ENCODE results near the gene TIAL1.

DNA sequence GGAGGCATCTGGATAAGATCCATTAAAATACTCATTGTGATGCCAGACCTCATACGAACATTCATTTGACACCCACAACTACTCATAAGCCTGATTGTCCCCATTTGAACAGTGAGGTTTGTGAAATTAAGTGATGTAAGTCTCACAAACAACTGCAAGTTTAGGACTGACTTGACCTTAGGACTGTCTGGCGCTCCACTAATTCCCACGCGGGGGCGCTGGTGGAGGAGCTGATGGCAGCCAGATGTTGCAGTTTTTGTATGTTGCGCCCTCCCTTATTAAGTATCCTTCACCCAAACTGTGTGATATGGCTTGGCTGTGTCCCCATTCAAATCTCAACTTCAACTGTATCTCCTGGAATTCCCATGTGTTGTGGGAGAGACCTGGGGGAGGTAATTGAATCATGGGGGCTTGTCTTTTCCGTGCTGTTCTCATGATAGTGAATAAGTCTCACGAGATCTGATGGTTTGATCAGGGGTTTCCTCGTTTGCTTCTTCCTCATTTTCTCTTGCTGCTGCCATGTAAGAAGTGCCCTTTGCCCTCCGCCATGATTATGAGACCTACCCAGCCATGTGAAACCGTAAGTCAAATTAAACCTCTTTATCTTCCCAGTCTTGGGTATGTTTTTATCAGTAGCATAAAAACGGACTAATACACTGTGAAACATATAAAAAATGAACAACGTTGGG lies 20.3 kb upstream of the TIAL1 start:
- TF ChIP-seq, protein P1, sequence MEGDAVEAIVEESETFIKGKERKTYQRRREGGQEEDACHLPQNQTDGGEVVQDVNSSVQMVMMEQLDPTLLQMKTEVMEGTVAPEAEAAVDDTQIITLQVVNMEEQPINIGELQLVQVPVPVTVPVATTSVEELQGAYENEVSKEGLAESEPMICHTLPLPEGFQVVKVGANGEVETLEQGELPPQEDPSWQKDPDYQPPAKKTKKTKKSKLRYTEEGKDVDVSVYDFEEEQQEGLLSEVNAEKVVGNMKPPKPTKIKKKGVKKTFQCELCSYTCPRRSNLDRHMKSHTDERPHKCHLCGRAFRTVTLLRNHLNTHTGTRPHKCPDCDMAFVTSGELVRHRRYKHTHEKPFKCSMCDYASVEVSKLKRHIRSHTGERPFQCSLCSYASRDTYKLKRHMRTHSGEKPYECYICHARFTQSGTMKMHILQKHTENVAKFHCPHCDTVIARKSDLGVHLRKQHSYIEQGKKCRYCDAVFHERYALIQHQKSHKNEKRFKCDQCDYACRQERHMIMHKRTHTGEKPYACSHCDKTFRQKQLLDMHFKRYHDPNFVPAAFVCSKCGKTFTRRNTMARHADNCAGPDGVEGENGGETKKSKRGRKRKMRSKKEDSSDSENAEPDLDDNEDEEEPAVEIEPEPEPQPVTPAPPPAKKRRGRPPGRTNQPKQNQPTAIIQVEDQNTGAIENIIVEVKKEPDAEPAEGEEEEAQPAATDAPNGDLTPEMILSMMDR (IDR thresholded peaks at IDR 0.05) = no peak
- TF ChIP-seq POLR2A (IDR thresholded peaks at IDR 0.05) = no peak
